GM12872 (cell line): ENCODE measurements around the gene PHF12.

Experiments
- CTCF ChIP-seq: IDR thresholded peaks from 3 replicates; pipeline ENCODE4 v1.5.1; 2011; ENCODE audit warnings: low read depth, mild to moderate bottlenecking, low read length, moderate library complexity; ENCODE audit not compliant: insufficient read depth

PHF12 gene

GRCh38 chr17:28975031-28975430 is 23.7 kb upstream of the PHF12 start:
- TF ChIP-seq CTCF = no peak

DNA sequence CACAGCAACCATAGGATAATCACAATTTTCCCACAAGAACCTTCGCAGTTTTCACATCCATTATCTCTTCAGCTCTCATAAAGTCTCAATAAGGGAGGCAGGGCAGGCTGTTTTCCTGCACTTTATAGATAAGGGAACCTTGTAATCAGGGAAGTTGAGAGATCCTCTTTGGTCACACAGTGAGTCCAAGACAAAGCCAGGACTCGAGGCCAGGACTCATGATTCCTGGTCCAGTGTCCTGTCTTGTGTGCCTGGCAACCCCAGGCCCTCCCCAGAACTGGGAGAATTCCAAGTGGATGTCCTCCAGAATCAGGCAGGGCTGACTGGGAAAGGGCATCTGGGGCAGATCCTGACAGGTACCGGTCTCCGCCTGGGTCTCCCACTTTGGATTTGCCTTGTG is 23.1 kb upstream of the PHF12 start:
- no peak for TF ChIP-seq CTCF

GRCh38 chr17:28973425-28973824 is 22.1 kb upstream of the PHF12 start:
- no peak for TF ChIP-seq CTCF

- TF ChIP-seq CTCF = no peak
Measured at GRCh38 chr17:28972437-28972836, 21.1 kb upstream of the PHF12 start.

GRCh38 chr17:28970879-28971278 is 19.6 kb upstream of the PHF12 start:
- no peak for TF ChIP-seq CTCF

DNA sequence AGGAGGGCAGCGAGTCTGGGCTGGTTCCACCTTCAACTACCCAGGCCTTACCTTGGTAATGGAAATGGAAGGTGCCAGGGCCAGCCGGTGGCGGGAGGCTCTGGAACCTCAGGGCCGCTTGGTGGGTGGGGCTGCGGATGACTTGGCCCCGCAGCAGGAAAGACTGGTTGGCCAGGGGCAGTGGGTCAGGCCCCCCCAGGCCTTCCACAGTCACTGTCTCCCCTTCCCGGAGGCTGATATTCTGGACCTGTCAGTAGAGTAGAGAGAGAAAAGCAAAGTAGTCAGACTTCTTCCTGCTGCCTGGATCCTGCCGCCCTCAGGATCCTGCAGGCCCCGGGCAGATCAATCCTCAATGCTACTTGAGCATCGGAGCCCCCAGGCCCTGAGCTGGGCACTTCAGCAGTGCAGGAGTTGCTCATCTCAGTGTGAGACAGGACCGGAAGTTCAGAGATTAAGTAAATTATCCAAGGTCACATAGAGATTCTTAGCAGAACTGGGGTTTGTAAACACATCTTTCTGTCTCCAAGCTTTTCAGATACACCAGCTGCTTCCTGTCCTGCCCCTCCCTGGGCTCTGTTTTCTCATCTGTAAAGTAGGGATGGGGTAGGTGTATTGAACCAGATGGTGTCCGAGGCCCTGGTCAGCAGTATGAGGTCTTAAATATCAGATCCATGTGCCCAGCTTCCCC is 18.5 kb upstream of the PHF12 start:
- TF ChIP-seq CTCF = no peak

DNA sequence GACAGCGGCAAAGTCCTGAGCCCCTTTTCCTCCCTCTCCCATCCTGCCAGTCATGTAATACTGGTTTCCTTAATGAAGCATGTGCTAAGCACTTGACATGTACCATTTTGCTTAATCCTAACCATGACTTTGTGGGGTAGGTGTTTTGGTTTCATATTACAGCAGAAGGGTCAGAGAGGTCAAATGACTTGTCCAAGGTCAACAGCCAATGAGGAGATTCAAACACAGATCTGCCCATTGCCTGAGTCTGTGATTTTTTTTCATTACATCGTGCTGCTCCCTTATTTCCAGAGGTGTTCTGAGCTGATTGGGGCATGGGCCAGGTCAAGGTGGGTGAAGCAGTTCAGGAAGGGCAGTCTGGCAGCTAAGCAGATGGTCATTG is 17.6 kb upstream of the PHF12 start:
- TF ChIP-seq CTCF = no peak
